Stimulated activated CD4-positive, alpha-beta T cell treated with anti-CD3 and anti-CD28 coated beads, Interleukin-15, amount 100 ng/mL, for 1 hour (primary cell): ENCODE data around the gene IGF2R.
A peak's percentile ranks its signal among the peaks of the same experiment; 100 is the strongest.
"Not testable (repeated sequence)": the region's sequence is repeated elsewhere in the genome, so short reads cannot be mapped to it uniquely, and the experiment has no call there.

Source experiments
- DNase-seq, 2 donors: peaks; one replicate each; pipeline ENCODE4 v3.0.0-alpha.2; 2020; ENCODE audit warnings: low read depth in 1 of 2, low spot score in 1 of 2

IGF2R gene, protein sequence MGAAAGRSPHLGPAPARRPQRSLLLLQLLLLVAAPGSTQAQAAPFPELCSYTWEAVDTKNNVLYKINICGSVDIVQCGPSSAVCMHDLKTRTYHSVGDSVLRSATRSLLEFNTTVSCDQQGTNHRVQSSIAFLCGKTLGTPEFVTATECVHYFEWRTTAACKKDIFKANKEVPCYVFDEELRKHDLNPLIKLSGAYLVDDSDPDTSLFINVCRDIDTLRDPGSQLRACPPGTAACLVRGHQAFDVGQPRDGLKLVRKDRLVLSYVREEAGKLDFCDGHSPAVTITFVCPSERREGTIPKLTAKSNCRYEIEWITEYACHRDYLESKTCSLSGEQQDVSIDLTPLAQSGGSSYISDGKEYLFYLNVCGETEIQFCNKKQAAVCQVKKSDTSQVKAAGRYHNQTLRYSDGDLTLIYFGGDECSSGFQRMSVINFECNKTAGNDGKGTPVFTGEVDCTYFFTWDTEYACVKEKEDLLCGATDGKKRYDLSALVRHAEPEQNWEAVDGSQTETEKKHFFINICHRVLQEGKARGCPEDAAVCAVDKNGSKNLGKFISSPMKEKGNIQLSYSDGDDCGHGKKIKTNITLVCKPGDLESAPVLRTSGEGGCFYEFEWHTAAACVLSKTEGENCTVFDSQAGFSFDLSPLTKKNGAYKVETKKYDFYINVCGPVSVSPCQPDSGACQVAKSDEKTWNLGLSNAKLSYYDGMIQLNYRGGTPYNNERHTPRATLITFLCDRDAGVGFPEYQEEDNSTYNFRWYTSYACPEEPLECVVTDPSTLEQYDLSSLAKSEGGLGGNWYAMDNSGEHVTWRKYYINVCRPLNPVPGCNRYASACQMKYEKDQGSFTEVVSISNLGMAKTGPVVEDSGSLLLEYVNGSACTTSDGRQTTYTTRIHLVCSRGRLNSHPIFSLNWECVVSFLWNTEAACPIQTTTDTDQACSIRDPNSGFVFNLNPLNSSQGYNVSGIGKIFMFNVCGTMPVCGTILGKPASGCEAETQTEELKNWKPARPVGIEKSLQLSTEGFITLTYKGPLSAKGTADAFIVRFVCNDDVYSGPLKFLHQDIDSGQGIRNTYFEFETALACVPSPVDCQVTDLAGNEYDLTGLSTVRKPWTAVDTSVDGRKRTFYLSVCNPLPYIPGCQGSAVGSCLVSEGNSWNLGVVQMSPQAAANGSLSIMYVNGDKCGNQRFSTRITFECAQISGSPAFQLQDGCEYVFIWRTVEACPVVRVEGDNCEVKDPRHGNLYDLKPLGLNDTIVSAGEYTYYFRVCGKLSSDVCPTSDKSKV (N-terminal part only)

DNA sequence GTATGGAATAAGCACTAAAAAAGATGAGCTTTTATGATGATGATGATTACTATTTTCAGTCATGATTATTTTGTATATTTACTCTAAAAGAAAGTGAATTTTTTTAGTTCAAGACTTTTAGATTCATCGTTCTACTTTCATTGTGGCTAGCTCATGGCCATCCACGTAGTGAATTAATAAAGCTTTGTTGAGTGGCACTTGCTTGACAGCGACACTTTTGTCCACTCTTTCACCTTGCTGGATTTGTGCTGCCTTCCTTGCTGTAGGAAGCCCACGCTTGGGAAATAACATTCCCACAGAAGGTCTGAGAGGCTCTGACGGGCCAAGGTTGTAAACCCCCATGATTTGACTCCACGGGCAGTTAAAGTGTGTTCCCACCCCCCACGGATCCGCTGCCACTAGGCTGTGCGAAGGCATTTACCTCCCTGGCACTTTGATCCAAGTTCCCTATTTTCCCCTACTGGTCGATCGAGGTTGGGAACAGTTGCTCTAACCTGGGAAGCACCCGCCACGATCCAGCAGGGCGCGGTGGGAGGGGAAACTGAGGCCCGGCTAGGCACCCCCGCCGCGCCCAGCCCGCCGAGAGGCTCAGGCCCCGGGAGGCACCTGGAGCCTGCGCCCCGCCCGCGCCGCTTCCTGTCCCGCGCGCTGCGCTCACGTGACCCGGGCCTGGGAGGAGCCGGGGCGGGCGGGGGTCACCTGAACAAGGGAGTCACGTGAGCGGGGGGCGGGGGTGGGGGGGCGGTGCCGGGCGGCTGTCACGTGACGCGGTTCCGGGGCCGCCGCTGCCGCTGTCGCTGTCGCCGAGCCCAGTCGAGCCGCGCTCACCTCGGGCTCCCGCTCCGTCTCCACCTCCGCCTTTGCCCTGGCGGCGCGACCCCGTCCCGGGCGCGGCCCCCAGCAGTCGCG is at the start of gene IGF2R:
IGF2R (plus strand) TSS at position 788 of the 909 bp plus-strand sequence. CDS start 165 bp downstream, outside the sequence.
- DNase-seq, result peak; percentile 89 to 91

DNA sequence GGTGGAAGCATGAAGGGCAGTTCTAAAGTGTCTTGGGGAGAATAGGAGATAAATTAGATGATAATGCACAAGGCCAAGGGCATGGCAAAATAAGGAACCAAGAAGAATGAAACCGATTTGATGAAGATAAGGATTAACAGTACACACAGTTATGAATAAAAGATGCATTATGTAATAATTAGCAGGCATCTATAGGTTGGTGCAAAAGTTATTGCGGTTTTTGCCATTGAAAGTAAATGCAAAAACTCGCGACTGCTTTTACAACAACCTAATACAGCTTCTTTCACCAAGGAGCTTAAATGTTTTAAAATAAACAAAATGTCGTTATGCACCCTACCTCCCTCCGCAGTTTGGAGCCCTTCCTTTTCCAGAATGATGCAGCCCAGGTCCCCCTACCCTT is 49.1 kb upstream of the IGF2R start:
- DNase-seq, result no peak

DNA sequence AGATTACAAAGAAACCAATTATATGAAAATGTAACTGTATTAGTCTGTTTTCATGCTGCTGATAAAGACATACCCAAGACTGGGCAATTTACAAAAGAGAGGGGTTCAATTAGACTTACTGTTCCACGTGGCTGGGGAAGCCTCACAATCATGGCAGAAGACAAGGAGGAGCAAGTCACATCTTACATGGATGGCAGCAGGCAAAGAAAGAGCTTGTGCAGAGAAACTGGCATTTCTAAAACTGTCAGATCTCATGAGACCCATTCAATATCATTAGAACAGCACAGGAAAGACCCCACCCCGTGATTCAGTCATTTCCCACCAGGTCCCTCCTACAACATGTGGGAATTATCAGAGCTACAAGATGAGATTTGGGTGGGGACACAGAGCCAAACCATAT is 44.7 kb upstream of the IGF2R start:
- DNase-seq, result not testable (repeated sequence)

DNA sequence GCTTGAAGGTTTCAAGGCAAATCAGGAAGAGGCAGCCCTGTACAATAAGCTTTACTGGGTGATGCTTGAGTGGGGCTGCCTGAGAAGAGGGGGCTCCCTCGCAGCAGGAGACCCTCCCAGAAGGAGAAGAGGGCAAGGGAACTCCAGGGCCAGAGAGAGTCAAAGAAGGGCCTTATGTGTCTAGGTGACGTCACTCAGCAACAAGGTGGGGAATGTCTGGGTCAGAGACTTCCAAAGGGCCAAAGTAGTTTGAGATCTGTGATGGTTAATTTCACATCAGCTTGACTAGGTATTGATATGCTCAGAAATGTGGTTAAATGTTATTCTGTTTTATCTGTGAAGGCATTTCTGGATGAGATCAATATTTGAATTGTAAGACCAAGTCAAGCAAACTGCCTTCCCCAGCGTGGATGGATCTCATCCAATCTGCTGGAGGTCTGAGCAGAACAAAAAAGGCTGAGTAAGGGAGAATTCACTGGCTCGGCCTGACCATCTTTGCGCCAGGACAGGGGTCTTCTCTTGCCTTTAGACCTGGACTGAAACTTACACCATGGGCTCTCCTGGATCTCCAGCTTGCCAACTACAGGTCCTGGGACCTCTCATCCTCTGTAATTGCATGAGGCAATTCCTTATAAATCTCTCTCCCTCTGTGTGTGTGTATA is 42.2 kb upstream of the IGF2R start:
- no peak for DNase-seq

DNA sequence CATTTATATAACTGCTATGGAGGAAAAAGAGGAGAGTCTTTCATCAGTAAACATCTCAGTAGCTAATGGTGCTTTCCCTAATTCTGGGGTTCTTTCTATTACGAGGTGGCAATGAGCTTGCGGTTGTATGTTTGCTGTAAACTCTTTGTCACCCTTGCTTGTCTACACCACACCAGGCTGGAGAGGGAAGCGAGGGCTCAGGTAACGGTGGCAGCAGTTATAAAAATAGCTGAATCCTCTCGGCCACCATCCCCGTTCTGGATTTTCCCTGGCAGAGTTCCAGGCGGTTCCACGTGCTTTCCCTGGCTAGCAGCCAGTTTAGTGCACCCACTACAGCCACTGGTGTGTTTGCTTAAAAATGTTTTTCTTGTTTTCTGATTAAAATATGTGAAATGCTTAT is 39.1 kb upstream of the IGF2R start:
- DNase-seq, result peak; percentile 18 to 22

DNA sequence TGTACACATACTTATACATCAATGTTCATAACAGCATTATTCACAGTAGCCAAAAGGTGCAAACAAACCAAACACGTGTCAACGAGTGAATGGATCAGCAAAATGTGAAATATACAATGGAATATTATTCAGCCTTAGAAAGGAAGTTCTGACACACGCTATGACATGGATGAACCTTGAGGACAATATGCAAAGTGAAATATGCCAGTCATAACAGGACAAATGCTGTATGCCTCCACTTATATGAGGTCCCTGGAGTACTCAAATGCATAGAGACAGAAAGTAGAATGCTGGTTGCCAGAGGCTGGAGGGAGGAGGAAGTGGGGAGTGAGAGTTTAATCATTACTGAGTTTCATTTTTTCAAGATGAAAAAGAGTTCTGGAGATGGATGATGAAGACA is 37.8 kb upstream of the IGF2R start:
- DNase-seq, result no peak

DNA sequence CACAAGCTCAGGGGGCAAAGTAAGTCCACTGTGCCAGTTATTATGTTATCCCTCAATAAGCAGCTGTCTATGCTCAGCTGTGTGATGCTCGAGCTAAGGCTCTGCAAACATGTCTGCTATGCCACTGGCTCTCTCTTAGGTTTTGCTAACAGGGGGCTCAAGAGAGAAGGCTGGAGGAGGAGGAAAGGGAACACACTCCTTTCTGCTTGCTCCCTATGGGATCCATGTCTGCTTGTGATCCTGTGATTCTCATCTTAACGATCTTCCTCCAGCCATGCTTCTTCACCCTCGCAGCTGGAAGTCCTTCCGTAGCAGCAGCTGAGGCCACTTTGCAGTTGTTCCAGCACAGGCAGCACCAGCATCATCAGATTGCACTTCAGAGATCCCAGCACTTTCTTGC is 37.0 kb upstream of the IGF2R start:
- no peak for DNase-seq

DNA sequence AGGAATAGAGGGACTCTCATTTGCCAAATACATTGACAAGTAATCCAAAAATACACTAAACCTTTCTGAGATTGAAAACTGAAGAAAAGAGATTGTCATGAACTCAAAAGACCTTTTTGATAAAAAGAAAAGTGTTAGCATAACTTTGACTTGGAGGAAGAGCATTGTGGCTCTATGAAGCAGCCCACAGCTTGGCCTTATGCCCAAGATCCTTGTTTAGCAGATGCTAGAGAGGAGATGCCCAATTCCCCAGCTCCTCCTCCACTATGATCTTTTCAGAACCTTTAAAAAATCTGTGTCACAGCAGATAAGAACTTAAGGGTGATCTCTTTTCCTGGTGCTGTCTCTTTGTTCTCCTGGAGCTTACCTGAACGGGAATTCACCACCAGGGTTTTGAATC is 35.8 kb upstream of the IGF2R start:
- DNase-seq, result no peak

DNA sequence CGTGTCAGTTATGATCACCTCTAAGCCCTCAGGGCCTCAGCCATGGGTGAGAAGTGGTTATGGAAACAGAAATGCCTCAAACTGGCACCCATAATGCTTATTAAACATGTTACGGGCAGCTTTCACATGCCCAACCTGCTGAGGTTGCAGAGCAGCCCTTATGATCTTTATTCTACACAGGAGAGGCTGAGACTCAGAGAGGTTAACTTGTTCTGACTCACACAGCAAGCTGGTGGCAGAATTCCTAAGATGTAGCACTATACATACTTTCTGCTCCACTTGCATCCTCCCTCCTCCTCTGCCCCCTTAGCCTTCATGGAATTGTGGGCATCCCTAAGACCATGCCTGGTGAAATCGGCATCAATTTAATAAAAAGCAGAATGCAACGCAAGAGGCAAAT is 34.7 kb upstream of the IGF2R start:
- no peak for DNase-seq

DNA sequence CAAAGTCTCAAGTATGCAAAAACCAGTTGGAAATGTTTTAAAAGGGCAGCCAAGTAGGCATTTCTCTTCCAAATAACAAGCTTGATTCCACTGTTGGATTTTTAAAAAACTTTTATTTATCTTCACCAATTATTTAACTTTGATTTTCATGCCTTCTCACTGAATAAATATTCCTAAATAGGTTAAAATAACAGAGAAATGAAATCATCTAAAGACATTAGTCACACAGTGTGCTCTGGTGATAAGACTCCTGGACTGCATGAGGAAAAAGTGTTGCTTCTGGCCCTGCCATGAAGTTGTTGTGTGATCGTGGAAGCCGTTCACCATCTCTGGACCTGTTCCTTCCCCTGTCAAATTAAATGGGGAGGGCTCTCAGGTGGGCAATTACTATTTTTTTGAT is 33.8 kb upstream of the IGF2R start:
- no peak for DNase-seq

DNA sequence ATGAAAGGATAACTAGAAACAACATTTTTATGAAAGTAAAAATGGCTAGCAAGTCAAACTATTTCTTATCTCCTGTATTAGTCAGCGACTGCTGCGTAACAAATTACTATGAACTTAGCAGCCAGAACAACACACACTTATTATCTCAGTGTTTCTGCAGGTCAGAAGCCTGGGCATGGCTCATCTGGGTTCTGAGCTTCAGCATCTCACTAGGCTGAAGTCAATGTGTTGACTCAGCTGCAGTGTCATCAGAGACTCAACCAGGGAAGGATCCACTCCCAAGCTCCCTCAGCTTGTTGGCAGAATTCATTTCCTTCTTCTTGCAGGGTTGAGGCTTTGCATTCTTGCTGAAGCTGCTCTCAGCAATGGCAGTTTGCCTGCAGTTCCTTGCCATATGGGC is 33.2 kb upstream of the IGF2R start:
- no peak for DNase-seq

DNA sequence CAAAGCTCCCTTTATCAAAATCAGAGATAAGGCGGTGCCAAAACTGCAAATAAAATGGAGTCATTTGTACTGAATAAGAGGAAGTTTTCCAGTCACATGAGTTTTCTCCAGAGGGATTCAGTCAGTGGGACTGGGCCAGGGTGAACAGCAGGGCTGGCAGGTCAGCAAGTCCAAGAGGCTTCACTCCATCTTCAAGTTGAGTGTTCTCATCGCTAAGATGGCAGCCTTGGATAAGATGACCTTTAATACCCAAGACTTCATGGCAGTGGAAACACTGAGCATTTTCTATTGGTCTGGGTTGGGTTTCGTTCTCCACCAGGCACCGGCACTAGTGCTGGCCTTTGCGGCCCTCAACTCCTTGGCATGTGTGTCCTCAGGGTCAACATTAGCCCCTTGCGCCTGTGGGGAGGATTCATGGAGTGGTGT is 29.3 kb upstream of the IGF2R start:
- DNase-seq, result no peak

DNA sequence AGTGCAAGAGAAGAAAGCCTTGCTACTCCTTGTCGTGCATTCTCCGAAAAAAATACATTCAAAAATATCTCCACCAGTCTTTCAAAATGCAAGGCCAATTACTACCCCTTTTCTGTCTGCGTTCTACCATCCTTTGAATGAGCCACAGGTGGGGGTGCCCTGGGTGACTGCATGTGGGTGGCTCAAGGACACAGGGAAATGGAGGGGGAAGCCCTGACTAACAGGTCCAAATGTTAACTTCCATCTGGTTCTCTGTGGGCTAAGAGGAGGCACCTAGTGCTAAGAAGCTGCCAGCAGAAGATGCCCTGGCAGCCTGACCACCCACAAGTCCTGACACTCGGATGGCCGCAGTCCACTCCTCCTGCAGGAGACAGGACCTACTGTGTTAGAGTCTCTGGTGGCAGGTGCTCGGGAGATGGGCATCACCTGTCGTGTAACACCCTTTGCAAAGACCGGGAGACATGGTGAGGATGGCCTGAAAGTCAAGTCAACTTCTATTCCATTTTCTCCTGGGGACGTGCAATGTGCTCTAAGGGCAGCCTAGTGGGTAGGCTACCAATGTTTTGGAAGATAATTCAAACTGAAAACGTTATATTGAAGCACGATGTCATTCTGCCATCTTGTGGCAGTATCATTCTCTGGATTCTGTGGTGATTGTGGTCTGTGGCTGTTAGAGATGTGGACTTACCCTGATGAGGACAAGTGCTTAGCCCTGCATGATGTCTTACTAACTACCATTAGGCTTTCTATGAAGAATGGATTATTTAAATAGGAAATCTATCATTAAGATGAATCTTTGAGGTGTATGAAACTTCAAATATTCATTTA is 27.4 kb upstream of the IGF2R start:
- DNase-seq, result no peak

DNA sequence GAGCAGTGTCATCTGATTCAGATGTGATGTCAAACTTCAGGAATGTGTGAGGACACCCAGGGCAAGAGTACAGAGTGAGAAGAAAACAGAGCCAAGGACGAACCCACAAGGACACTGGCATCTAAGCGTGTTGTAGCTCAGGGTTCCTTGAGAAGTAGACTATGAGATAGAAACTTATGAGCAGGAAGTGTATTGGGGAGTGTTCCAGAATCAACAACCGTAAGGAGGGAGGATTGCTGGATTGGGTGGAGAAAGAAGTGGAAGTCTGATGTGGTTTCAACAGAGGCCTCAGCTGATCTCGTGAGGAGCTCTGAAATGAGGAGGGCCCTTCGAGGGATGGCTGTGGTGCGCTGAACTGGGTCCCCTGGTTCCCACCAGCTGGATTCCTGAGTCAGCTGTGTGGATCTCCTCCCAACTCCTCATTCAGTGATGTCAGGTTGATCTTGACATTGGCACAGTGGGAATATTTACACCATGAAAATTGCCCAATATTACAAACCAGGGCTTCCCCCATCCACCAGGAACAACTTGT is 25.7 kb upstream of the IGF2R start:
- no peak for DNase-seq

DNA sequence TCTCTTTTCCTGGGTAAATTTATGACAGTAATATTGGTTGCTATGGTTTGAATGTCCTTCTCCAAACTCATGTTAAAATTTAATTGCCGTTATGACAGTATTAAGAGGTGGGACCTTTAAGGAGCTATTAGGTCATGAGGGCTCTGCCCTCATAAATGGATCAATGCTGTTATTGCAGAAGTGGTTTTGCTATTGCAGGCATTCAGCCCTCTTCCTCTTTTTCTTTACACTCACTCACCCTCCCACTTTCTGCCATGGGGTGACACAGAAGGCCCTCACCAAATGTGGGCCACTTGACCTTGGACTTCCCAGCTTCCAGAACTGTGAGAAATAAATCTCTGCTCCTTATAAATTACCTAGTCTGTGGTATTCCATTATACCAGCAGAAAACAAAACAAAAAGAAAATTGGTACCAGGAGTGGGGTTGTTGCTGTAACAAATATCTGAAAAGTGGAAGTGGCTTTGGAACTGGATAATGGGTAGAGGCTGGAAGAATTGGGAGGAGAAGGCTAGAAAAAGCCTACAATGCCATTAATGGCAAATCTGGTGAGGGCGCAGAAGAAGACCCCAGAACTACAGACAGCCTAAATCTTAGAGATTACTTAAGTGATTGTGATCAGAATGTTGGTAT is 24.8 kb upstream of the IGF2R start:
- no peak for DNase-seq

DNA sequence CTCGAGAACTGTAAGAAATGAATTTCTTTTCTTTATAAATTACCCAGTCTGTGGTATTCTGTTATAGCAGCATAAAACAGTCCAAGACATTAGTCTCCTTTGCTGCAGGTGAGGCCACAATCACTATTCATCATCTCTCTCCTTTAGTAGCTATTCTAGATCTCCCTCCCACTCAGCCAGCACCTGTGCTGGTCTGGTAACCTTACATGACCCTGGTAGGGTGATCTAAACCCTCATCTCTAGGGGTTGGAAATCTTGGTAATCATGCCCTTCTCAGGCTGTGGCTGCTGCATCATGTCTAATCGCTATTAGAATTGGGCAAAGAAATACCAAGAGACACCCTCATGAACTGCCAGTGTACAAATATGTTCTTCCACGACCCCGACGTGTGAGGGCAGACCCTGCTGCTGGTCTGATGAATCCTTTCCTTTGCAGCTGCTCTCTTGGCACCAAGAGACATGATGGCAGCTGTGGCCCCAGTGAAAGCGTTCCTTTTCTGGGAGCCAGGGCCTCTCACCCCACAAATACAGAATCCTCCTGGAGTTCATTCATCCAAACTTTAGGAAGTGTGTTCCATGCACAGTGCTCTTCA is 23.0 kb upstream of the IGF2R start:
- DNase-seq, result no peak

DNA sequence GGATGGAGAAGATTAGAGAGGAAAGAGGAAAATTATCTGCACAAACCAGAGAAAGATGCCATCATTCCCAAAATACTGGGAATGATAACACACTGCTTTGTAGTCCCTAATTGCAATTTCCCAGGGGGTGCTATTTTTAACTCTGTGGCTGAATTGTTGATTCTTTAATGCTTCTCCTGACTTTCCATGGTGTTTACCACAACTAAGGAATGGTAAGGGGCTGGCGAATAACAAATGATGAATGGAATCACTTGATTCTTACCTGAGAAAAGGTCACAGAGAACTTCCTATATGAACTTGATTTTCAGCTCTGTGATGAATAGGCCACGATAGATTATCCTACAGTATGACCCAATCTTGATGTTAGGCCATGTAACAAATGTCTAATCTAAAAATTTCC is 22.0 kb upstream of the IGF2R start:
- DNase-seq, result no peak

DNA sequence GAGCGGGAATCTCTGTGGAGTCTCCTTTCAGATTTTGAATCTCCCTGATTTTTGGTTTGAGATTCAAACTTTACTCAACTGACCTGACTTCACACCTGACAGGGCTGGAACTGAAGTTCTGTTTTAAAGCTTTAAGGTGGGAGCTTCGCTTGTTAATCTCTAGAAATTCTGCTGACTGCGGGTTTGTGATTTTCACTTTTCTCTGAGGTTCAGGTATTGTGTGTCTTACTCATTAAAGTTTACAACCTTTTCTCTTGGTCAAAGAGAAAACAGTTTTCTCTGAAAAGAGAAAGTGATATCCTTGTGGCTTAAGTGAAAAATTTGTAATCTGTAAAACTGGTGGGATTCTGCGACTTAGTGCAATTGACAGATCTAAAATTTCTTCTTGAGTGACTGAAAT is 20.7 kb upstream of the IGF2R start:
- no peak for DNase-seq
